Liver (tissue), 3 donors: ENCODE data around the gene TRAPPC6A.

Experiments used
- EGR1 ChIP-seq, 2 donors: IDR thresholded peaks; 2 replicates each; pipeline ENCODE4 v1.6.1; 2016 to 2018; ENCODE audit warnings: antibody characterized with exemption in 2 of 2, low read depth in 2 of 2
- GABPA ChIP-seq, 2 donors: IDR thresholded peaks in 1 of 2; conservative IDR thresholded peaks in 1 of 2; 2 replicates each; pipeline ENCODE4 v1.6.1; 2016; ENCODE audit warnings: antibody characterized with exemption in 2 of 2, mild to moderate bottlenecking in 1 of 2, moderate library complexity in 1 of 2
- RAD21 ChIP-seq, 2 donors: IDR thresholded peaks; 2 replicates each; pipeline ENCODE4 v1.6.1; 2016; ENCODE audit warnings: antibody characterized with exemption in 2 of 2, mild to moderate bottlenecking in 2 of 2
- RXRA ChIP-seq, 2 donors: IDR thresholded peaks; 2 replicates each; pipeline ENCODE4 v1.6.1; 2017 to 2018; ENCODE audit warnings: antibody characterized with exemption in 2 of 2, mild to moderate bottlenecking in 1 of 2
- TAF1 ChIP-seq: conservative IDR thresholded peaks from 2 replicates; pipeline ENCODE4 v1.6.1; 2016; ENCODE audit warnings: antibody characterized with exemption, mild to moderate bottlenecking
- TF ChIP-seq, protein P1 (sequence below): fragments of 150-350 bp; IDR thresholded peaks from 2 replicates; pipeline ENCODE4 v1.5.1; 2017; ENCODE audit warnings: improper control_type of control experiment, low read depth, low read length; ENCODE audit not compliant: missing input control
- TF ChIP-seq, protein P2 (sequence below): IDR thresholded peaks from 2 replicates; pipeline ENCODE4 v1.6.1; 2016; ENCODE audit warnings: antibody characterized with exemption
- TF ChIP-seq, protein P3 (sequence below): IDR thresholded peaks from 2 replicates; pipeline ENCODE4 v1.6.1; 2016; ENCODE audit warnings: antibody characterized with exemption
- TF ChIP-seq, protein P4 (sequence below): IDR thresholded peaks from 2 replicates; pipeline ENCODE4 v1.6.1; 2016; ENCODE audit warnings: antibody characterized with exemption, mild to moderate bottlenecking
- donor health status: healthy.
- donor health status: healthy.

DNA sequence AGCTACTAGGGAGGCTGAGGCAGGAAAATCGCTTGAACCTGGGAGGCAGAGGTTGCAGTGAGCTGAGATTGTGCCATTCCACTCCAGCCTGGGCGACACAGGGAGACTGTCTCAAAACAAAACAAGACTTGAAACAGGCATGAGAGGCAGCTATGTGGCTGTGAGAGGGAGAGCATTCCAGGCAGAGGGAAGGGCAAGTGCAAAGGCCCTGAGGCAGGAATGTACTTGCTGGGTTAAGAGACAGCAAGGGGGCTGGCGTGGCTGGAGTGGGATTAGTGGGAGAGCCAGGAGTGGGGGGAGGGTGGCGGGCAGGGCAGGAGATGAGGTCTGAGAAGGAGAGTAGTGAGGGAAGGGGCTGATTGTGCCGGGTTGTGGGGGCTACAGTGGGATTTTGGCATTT lies 45.8 kb upstream of the TRAPPC6A start:
- TF ChIP-seq EGR1 (IDR thresholded peaks at IDR 0.05; ENCODE audit: low read depth in 2 of 2) (no peak), RXRA (IDR thresholded peaks at IDR 0.05) (no peak), TAF1 (no peak), GABPA (IDR thresholded peaks at IDR 0.05 in 1 of 2, conservative IDR thresholded peaks at IDR 0.05 in 1 of 2) (no peak), RAD21 (IDR thresholded peaks at IDR 0.05) (no peak)
- TF ChIP-seq, protein P1, sequence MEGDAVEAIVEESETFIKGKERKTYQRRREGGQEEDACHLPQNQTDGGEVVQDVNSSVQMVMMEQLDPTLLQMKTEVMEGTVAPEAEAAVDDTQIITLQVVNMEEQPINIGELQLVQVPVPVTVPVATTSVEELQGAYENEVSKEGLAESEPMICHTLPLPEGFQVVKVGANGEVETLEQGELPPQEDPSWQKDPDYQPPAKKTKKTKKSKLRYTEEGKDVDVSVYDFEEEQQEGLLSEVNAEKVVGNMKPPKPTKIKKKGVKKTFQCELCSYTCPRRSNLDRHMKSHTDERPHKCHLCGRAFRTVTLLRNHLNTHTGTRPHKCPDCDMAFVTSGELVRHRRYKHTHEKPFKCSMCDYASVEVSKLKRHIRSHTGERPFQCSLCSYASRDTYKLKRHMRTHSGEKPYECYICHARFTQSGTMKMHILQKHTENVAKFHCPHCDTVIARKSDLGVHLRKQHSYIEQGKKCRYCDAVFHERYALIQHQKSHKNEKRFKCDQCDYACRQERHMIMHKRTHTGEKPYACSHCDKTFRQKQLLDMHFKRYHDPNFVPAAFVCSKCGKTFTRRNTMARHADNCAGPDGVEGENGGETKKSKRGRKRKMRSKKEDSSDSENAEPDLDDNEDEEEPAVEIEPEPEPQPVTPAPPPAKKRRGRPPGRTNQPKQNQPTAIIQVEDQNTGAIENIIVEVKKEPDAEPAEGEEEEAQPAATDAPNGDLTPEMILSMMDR: no peak
- TF ChIP-seq, protein P2, sequence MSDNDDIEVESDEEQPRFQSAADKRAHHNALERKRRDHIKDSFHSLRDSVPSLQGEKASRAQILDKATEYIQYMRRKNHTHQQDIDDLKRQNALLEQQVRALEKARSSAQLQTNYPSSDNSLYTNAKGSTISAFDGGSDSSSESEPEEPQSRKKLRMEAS: no peak
- TF ChIP-seq, protein P3, sequence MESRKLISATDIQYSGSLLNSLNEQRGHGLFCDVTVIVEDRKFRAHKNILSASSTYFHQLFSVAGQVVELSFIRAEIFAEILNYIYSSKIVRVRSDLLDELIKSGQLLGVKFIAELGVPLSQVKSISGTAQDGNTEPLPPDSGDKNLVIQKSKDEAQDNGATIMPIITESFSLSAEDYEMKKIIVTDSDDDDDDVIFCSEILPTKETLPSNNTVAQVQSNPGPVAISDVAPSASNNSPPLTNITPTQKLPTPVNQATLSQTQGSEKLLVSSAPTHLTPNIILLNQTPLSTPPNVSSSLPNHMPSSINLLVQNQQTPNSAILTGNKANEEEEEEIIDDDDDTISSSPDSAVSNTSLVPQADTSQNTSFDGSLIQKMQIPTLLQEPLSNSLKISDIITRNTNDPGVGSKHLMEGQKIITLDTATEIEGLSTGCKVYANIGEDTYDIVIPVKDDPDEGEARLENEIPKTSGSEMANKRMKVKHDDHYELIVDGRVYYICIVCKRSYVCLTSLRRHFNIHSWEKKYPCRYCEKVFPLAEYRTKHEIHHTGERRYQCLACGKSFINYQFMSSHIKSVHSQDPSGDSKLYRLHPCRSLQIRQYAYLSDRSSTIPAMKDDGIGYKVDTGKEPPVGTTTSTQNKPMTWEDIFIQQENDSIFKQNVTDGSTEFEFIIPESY: no peak
- TF ChIP-seq, protein P4, sequence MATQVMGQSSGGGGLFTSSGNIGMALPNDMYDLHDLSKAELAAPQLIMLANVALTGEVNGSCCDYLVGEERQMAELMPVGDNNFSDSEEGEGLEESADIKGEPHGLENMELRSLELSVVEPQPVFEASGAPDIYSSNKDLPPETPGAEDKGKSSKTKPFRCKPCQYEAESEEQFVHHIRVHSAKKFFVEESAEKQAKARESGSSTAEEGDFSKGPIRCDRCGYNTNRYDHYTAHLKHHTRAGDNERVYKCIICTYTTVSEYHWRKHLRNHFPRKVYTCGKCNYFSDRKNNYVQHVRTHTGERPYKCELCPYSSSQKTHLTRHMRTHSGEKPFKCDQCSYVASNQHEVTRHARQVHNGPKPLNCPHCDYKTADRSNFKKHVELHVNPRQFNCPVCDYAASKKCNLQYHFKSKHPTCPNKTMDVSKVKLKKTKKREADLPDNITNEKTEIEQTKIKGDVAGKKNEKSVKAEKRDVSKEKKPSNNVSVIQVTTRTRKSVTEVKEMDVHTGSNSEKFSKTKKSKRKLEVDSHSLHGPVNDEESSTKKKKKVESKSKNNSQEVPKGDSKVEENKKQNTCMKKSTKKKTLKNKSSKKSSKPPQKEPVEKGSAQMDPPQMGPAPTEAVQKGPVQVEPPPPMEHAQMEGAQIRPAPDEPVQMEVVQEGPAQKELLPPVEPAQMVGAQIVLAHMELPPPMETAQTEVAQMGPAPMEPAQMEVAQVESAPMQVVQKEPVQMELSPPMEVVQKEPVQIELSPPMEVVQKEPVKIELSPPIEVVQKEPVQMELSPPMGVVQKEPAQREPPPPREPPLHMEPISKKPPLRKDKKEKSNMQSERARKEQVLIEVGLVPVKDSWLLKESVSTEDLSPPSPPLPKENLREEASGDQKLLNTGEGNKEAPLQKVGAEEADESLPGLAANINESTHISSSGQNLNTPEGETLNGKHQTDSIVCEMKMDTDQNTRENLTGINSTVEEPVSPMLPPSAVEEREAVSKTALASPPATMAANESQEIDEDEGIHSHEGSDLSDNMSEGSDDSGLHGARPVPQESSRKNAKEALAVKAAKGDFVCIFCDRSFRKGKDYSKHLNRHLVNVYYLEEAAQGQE: no peak
